ENCODE data around the gene LGALS9. TPM values are rescaled to one million over a fixed set of nuclear protein-coding genes. Genes with fewer than 3 reads are reported as not detected.

The LGALS9 gene
- total RNA-seq, 2 donors from 2014 or later: 6.3 to 21.3 TPM

DNA sequence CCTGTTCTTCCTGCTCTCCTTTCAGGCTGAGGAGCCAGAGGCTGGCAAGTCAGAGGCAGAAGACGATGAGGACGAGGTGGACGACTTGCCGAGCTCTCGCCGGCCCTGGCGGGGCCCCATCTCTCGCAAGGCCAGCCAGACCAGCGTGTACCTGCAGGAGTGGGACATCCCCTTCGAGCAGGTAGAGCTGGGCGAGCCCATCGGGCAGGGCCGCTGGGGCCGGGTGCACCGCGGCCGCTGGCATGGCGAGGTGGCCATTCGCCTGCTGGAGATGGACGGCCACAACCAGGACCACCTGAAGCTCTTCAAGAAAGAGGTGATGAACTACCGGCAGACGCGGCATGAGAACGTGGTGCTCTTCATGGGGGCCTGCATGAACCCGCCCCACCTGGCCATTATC is 25.6 kb upstream of the LGALS9 start:
- ATAC-seq (no peak), DNase-seq (no peak)
- H3K27ac ChIP-seq: no peak overlapping the region
- no peaks in the 10 kb centered on the region for H3K9me3 ChIP-seq
- no peak for TF ChIP-seq POLR2A (IDR thresholded peaks at IDR 0.05)
- TF ChIP-seq, protein P1, sequence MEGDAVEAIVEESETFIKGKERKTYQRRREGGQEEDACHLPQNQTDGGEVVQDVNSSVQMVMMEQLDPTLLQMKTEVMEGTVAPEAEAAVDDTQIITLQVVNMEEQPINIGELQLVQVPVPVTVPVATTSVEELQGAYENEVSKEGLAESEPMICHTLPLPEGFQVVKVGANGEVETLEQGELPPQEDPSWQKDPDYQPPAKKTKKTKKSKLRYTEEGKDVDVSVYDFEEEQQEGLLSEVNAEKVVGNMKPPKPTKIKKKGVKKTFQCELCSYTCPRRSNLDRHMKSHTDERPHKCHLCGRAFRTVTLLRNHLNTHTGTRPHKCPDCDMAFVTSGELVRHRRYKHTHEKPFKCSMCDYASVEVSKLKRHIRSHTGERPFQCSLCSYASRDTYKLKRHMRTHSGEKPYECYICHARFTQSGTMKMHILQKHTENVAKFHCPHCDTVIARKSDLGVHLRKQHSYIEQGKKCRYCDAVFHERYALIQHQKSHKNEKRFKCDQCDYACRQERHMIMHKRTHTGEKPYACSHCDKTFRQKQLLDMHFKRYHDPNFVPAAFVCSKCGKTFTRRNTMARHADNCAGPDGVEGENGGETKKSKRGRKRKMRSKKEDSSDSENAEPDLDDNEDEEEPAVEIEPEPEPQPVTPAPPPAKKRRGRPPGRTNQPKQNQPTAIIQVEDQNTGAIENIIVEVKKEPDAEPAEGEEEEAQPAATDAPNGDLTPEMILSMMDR (IDR thresholded peaks at IDR 0.05): no peak
- 94 to 95% methylated on average over 8 to 25 of the region's 25 CpGs for WGBS, 2 donors
- H3K27me3 ChIP-seq: no peaks in the 10 kb centered on the region
- H3K4me1 ChIP-seq: peaks cover 21% of the 10 kb centered on the region
- no peak overlapping the region for H3K4me3 ChIP-seq
- H3K36me3 ChIP-seq (replicated peaks in 1 of 2; ENCODE audit: insufficient read depth in 1 of 2, low read depth in 2 of 2): peaks cover 4 to 48% of the 10 kb centered on the region in 2 donors
- intact Hi-C loops (cut with DNase I): loop anchor here (10.0 kb wide), 2 partner anchors 49 to 371 kb away; no protein-coding TSS in a partner anchor

DNA sequence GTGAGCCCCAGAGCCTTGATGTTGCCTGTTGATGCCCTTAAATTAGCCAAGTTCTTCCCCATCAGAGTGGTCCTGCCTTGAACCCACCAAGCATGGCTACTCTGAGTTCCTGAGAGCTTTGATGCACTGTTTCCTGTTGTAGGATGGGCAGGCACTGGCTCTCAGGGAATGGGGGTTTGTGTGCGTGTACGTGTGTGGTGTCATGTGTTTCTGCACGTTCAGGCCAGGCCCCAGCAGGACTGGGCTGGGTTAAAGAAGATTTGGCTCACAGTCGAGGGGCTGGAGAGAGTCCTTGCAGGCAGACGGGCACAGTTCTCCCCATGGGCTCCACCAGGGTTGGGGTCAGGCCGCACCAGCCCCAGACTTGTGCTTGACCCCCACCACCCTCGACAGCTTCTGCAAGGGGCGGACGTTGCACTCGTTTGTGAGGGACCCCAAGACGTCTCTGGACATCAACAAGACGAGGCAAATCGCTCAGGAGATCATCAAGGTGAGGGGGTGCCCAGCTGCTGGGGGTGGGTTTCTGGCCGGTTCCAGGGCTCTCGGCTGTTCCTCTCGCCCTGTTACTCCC is 23.4 kb upstream of the LGALS9 start:
- intact Hi-C loops (cut with DNase I): loop anchor here (10.0 kb wide), 2 partner anchors 47 to 373 kb away; no protein-coding TSS in a partner anchor
- TF ChIP-seq, protein P1 (IDR thresholded peaks at IDR 0.05): no peak
- TF ChIP-seq POLR2A (IDR thresholded peaks at IDR 0.05): no peak
- H3K4me1 ChIP-seq: peaks cover 6% of the 10 kb centered on the region
- H3K36me3 ChIP-seq (replicated peaks in 1 of 2; ENCODE audit: insufficient read depth in 1 of 2, low read depth in 2 of 2): peaks cover 4 to 56% of the 10 kb centered on the region in 2 donors
- DNase-seq: no peak
- no peaks in the 10 kb centered on the region for H3K27me3 ChIP-seq
- H3K9me3 ChIP-seq: no peaks in the 10 kb centered on the region
- ATAC-seq: no peak
- no peak overlapping the region for H3K27ac ChIP-seq
- 89 to 92% methylated on average over 3 to 16 of the region's 16 CpGs for WGBS, 2 donors
- H3K4me3 ChIP-seq: no peak overlapping the region

DNA sequence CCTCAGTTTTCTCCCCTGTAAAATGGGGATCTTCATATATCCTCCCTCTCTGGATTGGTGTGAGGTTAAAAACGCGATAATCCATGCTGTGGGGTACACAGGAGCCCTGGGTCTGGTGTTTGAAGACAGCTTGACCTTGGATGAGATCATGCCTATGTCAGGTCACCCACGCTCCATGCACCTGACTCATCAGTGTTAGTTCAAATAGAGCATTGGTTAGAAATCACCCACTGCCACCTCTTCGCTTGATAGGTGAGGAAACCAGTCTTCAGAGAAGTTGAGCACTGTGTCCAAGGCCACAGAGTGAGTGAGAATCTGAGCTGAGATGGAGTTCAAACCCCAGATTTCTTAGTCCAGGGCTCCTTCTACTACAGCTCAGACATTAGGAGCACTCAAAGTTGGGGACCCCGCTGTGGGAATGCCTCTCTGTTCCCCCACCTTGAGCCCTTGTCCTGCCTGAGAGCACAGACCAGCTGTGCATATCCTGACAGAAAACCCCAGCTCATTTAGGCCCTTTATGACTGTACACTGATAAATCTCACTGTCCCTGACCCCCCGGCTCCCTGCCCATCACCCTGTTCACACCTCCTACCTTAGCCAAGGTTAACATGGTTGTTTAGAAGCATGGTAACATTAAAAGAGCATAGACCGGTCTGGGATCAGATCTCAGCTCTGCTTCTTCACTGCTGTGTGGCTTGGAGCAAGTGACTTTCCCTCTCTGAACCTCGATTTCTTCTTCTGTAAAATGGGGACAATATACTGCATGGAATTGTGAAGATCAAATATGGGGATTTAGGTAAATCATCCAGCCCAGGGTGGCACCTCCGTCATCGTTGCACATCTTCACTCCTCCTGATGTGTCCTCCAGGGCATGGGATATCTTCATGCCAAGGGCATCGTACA is 22.4 kb upstream of the LGALS9 start:
- Histone ChIP-seq H3K27ac (no peak overlapping the region), H3K36me3 (replicated peaks in 1 of 2; ENCODE audit: insufficient read depth in 1 of 2, low read depth in 2 of 2) (peaks cover 4 to 61% of the 10 kb centered on the region in 2 donors), H3K27me3 (no peaks in the 10 kb centered on the region), H3K9me3 (no peaks in the 10 kb centered on the region), H3K4me1 (no peaks in the 10 kb centered on the region), H3K4me3 (no peak overlapping the region)
- ATAC-seq (no peak), DNase-seq (no peak)
- 86 to 92% methylated on average over 11 of the region's 11 CpGs for WGBS, 2 donors
- intact Hi-C loops (cut with DNase I): loop anchor here (10.0 kb wide), 2 partner anchors 46 to 374 kb away; no protein-coding TSS in a partner anchor
- TF ChIP-seq, protein P1 (IDR thresholded peaks at IDR 0.05): no peak
- TF ChIP-seq POLR2A (IDR thresholded peaks at IDR 0.05): no peak

DNA sequence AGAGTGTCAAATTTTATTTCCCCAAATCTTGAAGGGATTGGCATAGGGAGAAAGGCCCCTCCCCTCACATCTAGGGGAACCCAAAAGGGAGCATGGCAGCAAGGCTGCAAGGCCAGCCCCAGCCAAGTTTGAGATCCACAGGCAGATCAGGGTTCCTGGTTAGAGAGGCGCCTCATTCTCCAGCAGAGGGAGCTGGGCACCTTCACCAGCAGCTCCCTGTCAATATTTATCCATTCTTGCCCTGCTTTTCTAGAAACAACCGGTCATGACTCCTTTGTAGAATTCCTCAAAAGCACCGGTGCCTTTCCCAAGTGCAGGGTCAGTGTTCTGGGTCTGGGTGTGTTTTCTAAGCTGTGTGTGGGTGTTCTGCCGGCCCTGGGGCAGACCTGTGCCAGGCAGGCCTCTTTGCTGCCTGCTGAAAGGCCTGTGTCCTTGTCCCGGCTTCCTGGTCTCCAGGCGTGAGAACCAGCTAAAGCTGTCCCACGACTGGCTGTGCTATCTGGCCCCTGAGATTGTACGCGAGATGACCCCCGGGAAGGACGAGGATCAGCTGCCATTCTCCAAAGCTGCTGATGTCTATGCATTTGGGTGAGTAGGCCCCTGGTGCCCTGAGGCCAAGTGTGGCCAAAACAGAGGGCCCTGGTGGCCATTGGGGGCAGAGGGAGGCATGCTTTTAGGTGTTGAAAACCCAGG is 21.2 kb upstream of the LGALS9 start:
- TF ChIP-seq, protein P1 (IDR thresholded peaks at IDR 0.05): peak in 6 of 7 experiments; percentile 18 to 46 (median 36)
- no peak for TF ChIP-seq POLR2A (IDR thresholded peaks at IDR 0.05)
- Histone ChIP-seq H3K4me3 (no peak overlapping the region), H3K36me3 (replicated peaks in 1 of 2; ENCODE audit: insufficient read depth in 1 of 2, low read depth in 2 of 2) (peaks cover 4 to 60% of the 10 kb centered on the region in 2 donors), H3K27ac (no peak overlapping the region), H3K27me3 (no peaks in the 10 kb centered on the region), H3K4me1 (no peaks in the 10 kb centered on the region), H3K9me3 (no peaks in the 10 kb centered on the region)
- peak in 3 of 4 donors; percentile 30 to 37 (median 35) for DNase-seq
- ATAC-seq: no peak
- 45 to 56% methylated on average over 4 to 11 of the region's 11 CpGs for WGBS, 2 donors
- intact Hi-C loops (cut with DNase I): loop anchor here (10.0 kb wide), 2 partner anchors 45 to 375 kb away; no protein-coding TSS in a partner anchor

All from body of pancreas (tissue), 4 donors.